ENCODE measurements around the gene GLYATL1.

GRCh38 chr11:58939277-58939676 lies at the start of gene GLYATL1:
- no peak for TF ChIP-seq CTCF (IDR thresholded peaks at IDR 0.05)
- no peak for TF ChIP-seq POLR2A (IDR thresholded peaks at IDR 0.05)

Data from Peyer's patch (tissue), 4 donors.